Sigmoid colon (tissue), 4 donors: ENCODE measurements around the gene SLC35F2.

Experiments
- EP300 ChIP-seq, 4 donors: sonication (generic); formaldehyde crosslinking; IDR thresholded peaks; one replicate each; pipeline ENCODE4 v1.6.1; 2017; ENCODE audit warnings: antibody characterized with exemption in 4 of 4
- POLR2A ChIP-seq, 2 donors: fragments of 450-650 bp; IDR thresholded peaks; one replicate each; pipeline ENCODE4 v1.6.1; 2016; ENCODE audit warnings: antibody characterized with exemption in 2 of 2, mild to moderate bottlenecking in 2 of 2, moderate library complexity in 2 of 2
- POLR2AphosphoS5 ChIP-seq, 4 donors: sonication (generic); formaldehyde crosslinking; IDR thresholded peaks; one replicate each; pipeline ENCODE4 v1.6.1; 2017; ENCODE audit warnings: antibody characterized with exemption in 4 of 4
- TF ChIP-seq, protein P1 (sequence below), 4 experiments: fragments of 450-650 bp in 3 of 4; fragments of 200-600 bp in 1 of 4; IDR thresholded peaks; one replicate each; pipeline ENCODE4 v1.5.1; 2016 to 2019; ENCODE audit warnings: antibody characterized with exemption in 4 of 4, mild to moderate bottlenecking in 3 of 4, moderate library complexity in 2 of 4

DNA sequence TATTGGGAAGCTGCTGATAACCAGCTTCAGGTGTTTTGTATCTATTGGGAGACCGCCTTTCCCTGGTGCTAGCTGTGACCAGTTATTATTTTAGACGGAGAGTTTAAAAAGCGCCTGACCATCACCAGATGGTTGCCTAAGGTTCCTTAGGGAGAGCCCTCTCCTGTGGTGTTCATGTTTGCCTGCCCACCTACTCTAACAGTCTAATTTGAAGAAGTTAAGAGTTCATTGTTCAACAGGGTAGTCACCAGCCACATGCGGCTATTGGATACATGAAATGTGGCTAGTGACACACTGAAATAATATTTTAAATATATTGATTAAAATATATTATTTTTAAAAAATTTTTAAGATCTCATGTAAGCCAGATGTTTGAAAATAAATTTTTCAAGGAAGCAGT, 75.5 kb downstream of the SLC35F2 start:
- TF ChIP-seq, protein P1, sequence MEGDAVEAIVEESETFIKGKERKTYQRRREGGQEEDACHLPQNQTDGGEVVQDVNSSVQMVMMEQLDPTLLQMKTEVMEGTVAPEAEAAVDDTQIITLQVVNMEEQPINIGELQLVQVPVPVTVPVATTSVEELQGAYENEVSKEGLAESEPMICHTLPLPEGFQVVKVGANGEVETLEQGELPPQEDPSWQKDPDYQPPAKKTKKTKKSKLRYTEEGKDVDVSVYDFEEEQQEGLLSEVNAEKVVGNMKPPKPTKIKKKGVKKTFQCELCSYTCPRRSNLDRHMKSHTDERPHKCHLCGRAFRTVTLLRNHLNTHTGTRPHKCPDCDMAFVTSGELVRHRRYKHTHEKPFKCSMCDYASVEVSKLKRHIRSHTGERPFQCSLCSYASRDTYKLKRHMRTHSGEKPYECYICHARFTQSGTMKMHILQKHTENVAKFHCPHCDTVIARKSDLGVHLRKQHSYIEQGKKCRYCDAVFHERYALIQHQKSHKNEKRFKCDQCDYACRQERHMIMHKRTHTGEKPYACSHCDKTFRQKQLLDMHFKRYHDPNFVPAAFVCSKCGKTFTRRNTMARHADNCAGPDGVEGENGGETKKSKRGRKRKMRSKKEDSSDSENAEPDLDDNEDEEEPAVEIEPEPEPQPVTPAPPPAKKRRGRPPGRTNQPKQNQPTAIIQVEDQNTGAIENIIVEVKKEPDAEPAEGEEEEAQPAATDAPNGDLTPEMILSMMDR (IDR thresholded peaks at IDR 0.05), result no peak
- TF ChIP-seq EP300 (IDR thresholded peaks at IDR 0.05), result no peak
- no peak for TF ChIP-seq POLR2A (IDR thresholded peaks at IDR 0.05)
- no peak for TF ChIP-seq POLR2AphosphoS5 (IDR thresholded peaks at IDR 0.05)
